Mesothelial cell of epicardium (in vitro differentiated cells): ENCODE measurements around the gene FXN. TPM values are rescaled to one million over a fixed set of nuclear protein-coding genes. Genes with fewer than 3 reads are reported as not detected.

Experiments used
- DNase-seq, 2 experiments: peaks; one replicate each; pipeline ENCODE4 v3.0.0; 2021; ENCODE audit warnings: low spot score in 2 of 2; ENCODE audit not compliant: unreplicated experiment in 2 of 2
- H3K27ac Mint-ChIP-seq: 2 replicates; pipeline ENCODE4 v1.8.0; 2021; ENCODE audit warnings: mixed read lengths
- H3K27me3 Mint-ChIP-seq: 2 replicates; pipeline ENCODE4 v1.8.0; 2021; ENCODE audit warnings: low read depth, mixed read lengths
- H3K36me3 Mint-ChIP-seq: 2 replicates; pipeline ENCODE4 v1.8.0; 2021; ENCODE audit warnings: mixed read lengths
- H3K4me1 Mint-ChIP-seq: 2 replicates; pipeline ENCODE4 v1.8.0; 2021; ENCODE audit warnings: mixed read lengths
- H3K4me3 Mint-ChIP-seq: 2 replicates; pipeline ENCODE4 v1.8.0; 2021; ENCODE audit warnings: mild to moderate bottlenecking, moderate library complexity, mixed read lengths
- H3K9me3 Mint-ChIP-seq: 2 replicates; pipeline ENCODE4 v1.8.0; 2021; ENCODE audit warnings: mixed read lengths
- total RNA-seq: library from RNA; stranded (reverse); gene quantifications from 3 replicates; pipeline ENCODE4 v1.2.1, GENCODE V29; 2021
- TF ChIP-seq, protein P1 (sequence below): fragments of 200-600 bp; sonication (generic); IDR thresholded peaks from one replicate; pipeline ENCODE4 v1.5.0; 2021; ENCODE audit warnings: antibody characterized with exemption; ENCODE audit not compliant: unreplicated experiment

Gene FXN
- total RNA-seq, 1 donor from 2014 or later = 20.8 TPM

DNA sequence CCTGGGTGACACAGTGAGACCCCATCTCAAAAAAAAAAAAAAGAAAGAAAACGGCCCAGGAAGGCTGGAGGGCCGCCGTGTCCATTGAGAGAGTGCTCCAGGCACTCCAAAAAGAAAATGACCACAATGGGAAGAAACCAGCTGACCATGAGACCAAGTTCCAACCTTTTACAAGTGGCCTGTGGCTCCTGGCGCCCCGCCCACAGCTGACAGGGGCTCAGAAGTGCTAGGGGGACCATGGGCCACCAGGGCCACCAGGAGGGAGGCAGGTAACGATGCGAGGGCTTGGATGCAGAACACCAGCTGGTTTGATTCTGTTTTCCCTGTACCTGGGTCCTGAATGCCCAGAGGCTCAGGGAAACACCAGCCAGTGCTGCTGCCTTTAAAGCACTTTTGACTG lies 34.6 kb downstream of the FXN start:
- TF ChIP-seq, protein P1, sequence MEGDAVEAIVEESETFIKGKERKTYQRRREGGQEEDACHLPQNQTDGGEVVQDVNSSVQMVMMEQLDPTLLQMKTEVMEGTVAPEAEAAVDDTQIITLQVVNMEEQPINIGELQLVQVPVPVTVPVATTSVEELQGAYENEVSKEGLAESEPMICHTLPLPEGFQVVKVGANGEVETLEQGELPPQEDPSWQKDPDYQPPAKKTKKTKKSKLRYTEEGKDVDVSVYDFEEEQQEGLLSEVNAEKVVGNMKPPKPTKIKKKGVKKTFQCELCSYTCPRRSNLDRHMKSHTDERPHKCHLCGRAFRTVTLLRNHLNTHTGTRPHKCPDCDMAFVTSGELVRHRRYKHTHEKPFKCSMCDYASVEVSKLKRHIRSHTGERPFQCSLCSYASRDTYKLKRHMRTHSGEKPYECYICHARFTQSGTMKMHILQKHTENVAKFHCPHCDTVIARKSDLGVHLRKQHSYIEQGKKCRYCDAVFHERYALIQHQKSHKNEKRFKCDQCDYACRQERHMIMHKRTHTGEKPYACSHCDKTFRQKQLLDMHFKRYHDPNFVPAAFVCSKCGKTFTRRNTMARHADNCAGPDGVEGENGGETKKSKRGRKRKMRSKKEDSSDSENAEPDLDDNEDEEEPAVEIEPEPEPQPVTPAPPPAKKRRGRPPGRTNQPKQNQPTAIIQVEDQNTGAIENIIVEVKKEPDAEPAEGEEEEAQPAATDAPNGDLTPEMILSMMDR = no peak
- Mint-ChIP-seq H3K4me3 (no peak overlapping the region), H3K9me3 (no peaks in the 10 kb centered on the region), H3K27me3 (no peaks in the 10 kb centered on the region), H3K4me1 (no peaks in the 10 kb centered on the region), H3K36me3 (peaks cover 28% of the 10 kb centered on the region), H3K27ac (no peak overlapping the region)
- DNase-seq = no peak

DNA sequence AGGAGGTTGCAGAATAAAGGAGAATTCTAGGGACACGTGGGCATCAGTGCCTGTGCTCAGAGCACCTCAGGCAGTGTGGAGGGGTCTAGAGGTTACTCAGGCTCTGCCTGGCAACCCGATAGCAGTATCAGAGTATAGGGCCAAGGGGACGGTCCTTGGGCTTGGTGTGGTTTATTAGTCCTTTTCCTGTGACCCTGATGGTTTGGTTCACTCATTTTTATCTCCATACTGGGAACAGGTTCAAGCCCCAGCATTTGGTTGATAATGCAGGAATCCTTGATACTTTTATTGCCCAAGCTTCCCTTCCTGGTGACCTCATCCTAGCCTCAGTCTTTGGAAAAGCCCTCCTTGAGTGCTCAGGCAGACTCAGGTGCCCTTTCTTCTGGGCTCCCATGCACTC lies 35.5 kb downstream of the FXN start:
- Mint-ChIP-seq H3K27ac (no peak overlapping the region), H3K4me3 (no peak overlapping the region), H3K4me1 (no peaks in the 10 kb centered on the region), H3K9me3 (no peaks in the 10 kb centered on the region), H3K27me3 (no peaks in the 10 kb centered on the region), H3K36me3 (peaks cover 22% of the 10 kb centered on the region)
- no peak for DNase-seq
- TF ChIP-seq, protein P1 = no peak

DNA sequence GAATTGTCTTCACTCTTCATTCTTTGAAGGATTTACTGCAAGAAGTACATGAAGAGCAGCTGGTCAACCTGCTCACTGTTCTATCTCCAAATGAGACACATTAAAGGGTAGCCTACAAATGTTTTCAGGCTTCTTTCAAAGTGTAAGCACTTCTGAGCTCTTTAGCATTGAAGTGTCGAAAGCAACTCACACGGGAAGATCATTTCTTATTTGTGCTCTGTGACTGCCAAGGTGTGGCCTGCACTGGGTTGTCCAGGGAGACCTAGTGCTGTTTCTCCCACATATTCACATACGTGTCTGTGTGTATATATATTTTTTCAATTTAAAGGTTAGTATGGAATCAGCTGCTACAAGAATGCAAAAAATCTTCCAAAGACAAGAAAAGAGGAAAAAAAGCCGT lies 37.6 kb downstream of the FXN start:
- H3K36me3 Mint-ChIP-seq = peaks cover 13% of the 10 kb centered on the region
- H3K4me1 Mint-ChIP-seq = no peaks in the 10 kb centered on the region
- no peaks in the 10 kb centered on the region for H3K9me3 Mint-ChIP-seq
- DNase-seq = no peak
- TF ChIP-seq, protein P1 = no peak
- H3K4me3 Mint-ChIP-seq = no peak overlapping the region
- no peak overlapping the region for H3K27ac Mint-ChIP-seq
- no peaks in the 10 kb centered on the region for H3K27me3 Mint-ChIP-seq

DNA sequence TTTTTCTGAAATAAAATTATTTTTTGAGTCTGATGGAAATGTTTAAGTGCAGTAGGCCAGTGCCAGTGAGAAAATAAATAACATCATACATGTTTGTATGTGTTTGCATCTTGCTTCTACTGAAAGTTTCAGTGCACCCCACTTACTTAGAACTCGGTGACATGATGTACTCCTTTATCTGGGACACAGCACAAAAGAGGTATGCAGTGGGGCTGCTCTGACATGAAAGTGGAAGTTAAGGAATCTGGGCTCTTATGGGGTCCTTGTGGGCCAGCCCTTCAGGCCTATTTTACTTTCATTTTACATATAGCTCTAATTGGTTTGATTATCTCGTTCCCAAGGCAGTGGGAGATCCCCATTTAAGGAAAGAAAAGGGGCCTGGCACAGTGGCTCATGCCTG lies 39.2 kb downstream of the FXN start:
- TF ChIP-seq, protein P1 = no peak
- H3K27ac Mint-ChIP-seq = no peak overlapping the region
- no peak overlapping the region for H3K4me3 Mint-ChIP-seq
- no peaks in the 10 kb centered on the region for H3K27me3 Mint-ChIP-seq
- DNase-seq = no peak
- peaks cover 8% of the 10 kb centered on the region for H3K4me1 Mint-ChIP-seq
- H3K9me3 Mint-ChIP-seq = no peaks in the 10 kb centered on the region
- H3K36me3 Mint-ChIP-seq = peaks cover 8% of the 10 kb centered on the region

DNA sequence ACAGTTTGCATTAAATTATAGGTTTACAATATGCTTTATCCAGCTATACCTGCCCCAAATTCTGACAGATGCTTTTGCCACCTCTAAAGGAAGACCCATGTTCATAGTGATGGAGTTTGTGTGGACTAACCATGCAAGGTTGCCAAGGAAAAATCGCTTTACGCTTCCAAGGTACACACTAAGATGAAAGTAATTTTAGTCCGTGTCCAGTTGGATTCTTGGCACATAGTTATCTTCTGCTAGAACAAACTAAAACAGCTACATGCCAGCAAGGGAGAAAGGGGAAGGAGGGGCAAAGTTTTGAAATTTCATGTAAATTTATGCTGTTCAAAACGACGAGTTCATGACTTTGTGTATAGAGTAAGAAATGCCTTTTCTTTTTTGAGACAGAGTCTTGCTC lies 41.0 kb downstream of the FXN start:
- Mint-ChIP-seq H3K9me3 (peaks cover 7% of the 10 kb centered on the region), H3K27ac (no peak overlapping the region), H3K4me1 (peaks cover 8% of the 10 kb centered on the region), H3K36me3 (peaks cover 11% of the 10 kb centered on the region), H3K4me3 (no peak overlapping the region), H3K27me3 (no peaks in the 10 kb centered on the region)
- TF ChIP-seq, protein P1 = no peak
- no peak for DNase-seq

DNA sequence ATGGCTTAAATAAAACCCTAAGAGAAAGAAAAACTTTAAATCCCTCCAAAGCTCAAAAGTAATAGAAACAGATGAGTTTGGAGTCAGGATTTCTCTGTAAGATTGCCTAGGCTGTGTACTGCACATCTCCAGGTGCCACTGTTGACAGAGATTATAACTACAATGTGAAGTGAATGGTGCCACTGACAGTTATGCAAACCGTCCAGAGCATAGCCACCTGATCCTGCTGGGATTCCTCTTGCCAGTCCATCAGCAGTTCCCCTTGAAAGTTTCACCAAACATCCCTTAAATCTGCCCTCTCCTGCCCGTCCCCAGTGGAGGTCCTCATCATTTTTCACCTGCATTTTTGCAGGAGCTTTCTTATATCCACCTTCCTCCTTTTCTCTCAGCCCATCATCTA lies 42.5 kb downstream of the FXN start:
- no peak for DNase-seq
- H3K4me3 Mint-ChIP-seq = no peak overlapping the region
- H3K27ac Mint-ChIP-seq = peak overlapping the region; percentile 1
- no peaks in the 10 kb centered on the region for H3K27me3 Mint-ChIP-seq
- H3K9me3 Mint-ChIP-seq = peaks cover 12% of the 10 kb centered on the region
- peaks cover 8% of the 10 kb centered on the region for H3K4me1 Mint-ChIP-seq
- TF ChIP-seq, protein P1 = no peak
- H3K36me3 Mint-ChIP-seq = peaks cover 12% of the 10 kb centered on the region
